HepG2 (cell line): Measurements from ENCODE around the gene TEAD4. TPM values are rescaled to one million over a fixed set of nuclear protein-coding genes. Genes with fewer than 3 reads are reported as not detected.

Experiments used
- ARID5B ChIP-seq: IDR thresholded peaks from 2 replicates; pipeline ENCODE4 v1.4.0; 2020; ENCODE audit warnings: mild to moderate bottlenecking, missing genetic modification reagents
- BRF2 ChIP-seq: sonication (generic); formaldehyde crosslinking; IDR thresholded peaks from 2 replicates; pipeline ENCODE4 v1.8.1; 2022; ENCODE audit warnings: mild to moderate bottlenecking, missing genetic modification reagents
- ERF ChIP-seq: IDR thresholded peaks from 2 replicates; pipeline ENCODE4 v1.6.1; 2018; ENCODE audit warnings: missing biosample characterization, missing genetic modification reagents
- HMGXB4 ChIP-seq, 2 experiments: sonication (generic) in 1 of 2; formaldehyde crosslinking in 1 of 2; IDR thresholded peaks; 2 replicates each; pipeline versions ENCODE4 v1.4.0 to v1.6.1; 2018 to 2020; ENCODE audit warnings: missing genetic modification reagents in 2 of 2, borderline replicate concordance in 1 of 2, low read depth in 1 of 2, mild to moderate bottlenecking in 1 of 2, missing biosample characterization in 1 of 2
- IKZF1 ChIP-seq: fragments of 450-650 bp; IDR thresholded peaks from 2 replicates; pipeline ENCODE4 v1.7.1; 2016
- KDM5A ChIP-seq: fragments of 200-600 bp; sonication (generic); IDR thresholded peaks from 2 replicates; pipeline ENCODE4 v1.7.0; 2018; ENCODE audit warnings: antibody characterized with exemption, mild to moderate bottlenecking, low read length, borderline replicate concordance
- MTA1 ChIP-seq: sonication (generic); formaldehyde crosslinking; IDR thresholded peaks from 2 replicates; pipeline ENCODE4 v1.4.0; 2020; ENCODE audit warnings: missing genetic modification reagents, mild to moderate bottlenecking, borderline replicate concordance
- MXD3 ChIP-seq: IDR thresholded peaks from 2 replicates; pipeline ENCODE4 v1.6.1; 2016; ENCODE audit warnings: mild to moderate bottlenecking, missing biosample characterization, missing genetic modification reagents
- MXD4 ChIP-seq: IDR thresholded peaks from 2 replicates; pipeline ENCODE4 v1.6.1; 2016; ENCODE audit warnings: mild to moderate bottlenecking, missing biosample characterization, missing genetic modification reagents
- RBFOX2 ChIP-seq: fragments of 200-400 bp; formaldehyde crosslinking; IDR thresholded peaks from 2 replicates; pipeline ENCODE4 v1.6.1; 2017; ENCODE audit warnings: low read depth, mild to moderate bottlenecking, low read length
- SNAPC2 ChIP-seq: sonication (generic); formaldehyde crosslinking; IDR thresholded peaks from 2 replicates; pipeline ENCODE4 v1.8.1; 2022; ENCODE audit warnings: mild to moderate bottlenecking, missing genetic modification reagents
- TIGD3 ChIP-seq: sonication (generic); formaldehyde crosslinking; IDR thresholded peaks from 2 replicates; pipeline ENCODE4 v1.5.1; 2020; ENCODE audit warnings: mild to moderate bottlenecking, missing genetic modification reagents, borderline replicate concordance
- ZBTB42 ChIP-seq: sonication (generic); formaldehyde crosslinking; IDR thresholded peaks from 2 replicates; pipeline ENCODE4 v1.5.0; 2020; ENCODE audit warnings: mild to moderate bottlenecking, missing genetic modification reagents
- ZNF503 ChIP-seq: sonication (generic); formaldehyde crosslinking; IDR thresholded peaks from 2 replicates; pipeline ENCODE4 v1.4.0; 2020; ENCODE audit warnings: missing genetic modification reagents
- ZNF629 ChIP-seq: sonication (generic); formaldehyde crosslinking; conservative IDR thresholded peaks from 2 replicates; pipeline ENCODE4 v1.5.0; 2020; ENCODE audit warnings: missing genetic modification reagents
- ZNF670 ChIP-seq: sonication (generic); formaldehyde crosslinking; IDR thresholded peaks from 2 replicates; pipeline ENCODE4 v1.8.0; 2022; ENCODE audit warnings: mild to moderate bottlenecking, missing genetic modification reagents, borderline replicate concordance
- ZNF776 ChIP-seq: sonication (generic); formaldehyde crosslinking; IDR thresholded peaks from 2 replicates; pipeline ENCODE4 v1.4.0; 2020; ENCODE audit warnings: mild to moderate bottlenecking, missing genetic modification reagents
- polyA plus RNA-seq, 8 experiments: library from polyadenylated mRNA; depleted of rRNA in 3 of 8; stranded (reverse) in 7 of 8; unstranded in 1 of 8; fragments of >200 nt; fragmentation: Illumina TruSeq in 4 of 8; extraction: Trizol in 4 of 8; gene quantifications; 2 replicates each; pipeline versions ENCODE4 v1.2.1 to v1.2.3, GENCODE V29; 2011 to 2016; ENCODE audit warnings: low read depth in 4 of 8, missing spikeins in 1 of 8, mixed read lengths in 1 of 8; ENCODE audit not compliant: insufficient read depth in 1 of 8
- total RNA-seq, 5 experiments: library from RNA; depleted of rRNA; stranded (reverse); fragments of >200 nt; fragmentation: Illumina TruSeq; extraction: Trizol; gene quantifications; 2 replicates each; pipeline ENCODE4 v1.2.3, GENCODE V29; 2016; ENCODE audit warnings: low read depth in 1 of 5

Gene TEAD4
- total and polyA plus RNA-seq, 2 of the 13 experiments (the other 11 are each of a cell fraction or from before 2014, with no cell fraction given): 45.0 to 69.4 TPM

- no peak for TF ChIP-seq BRF2
- no peak for TF ChIP-seq SNAPC2 (CRISPR knock-in tag)
- TF ChIP-seq ARID5B (CRISPR knock-in tag): peak; percentile 37; the same call in 1 of the 2 replicates
- TF ChIP-seq ZNF629: no peak
- TF ChIP-seq KDM5A: no peak
- TF ChIP-seq ZNF776 (CRISPR knock-in tag): peak; percentile 92; the same call in 1 of the 2 replicates
- peak; percentile 78 for TF ChIP-seq RBFOX2
- TF ChIP-seq ZBTB42 (CRISPR knock-in tag): 0 out of 2 replicates have a peak, but pooled peaks have one; percentile 57
- no peak for TF ChIP-seq IKZF1
- 0 out of 2 replicates have a peak, but pooled peaks have one; percentile 15 for TF ChIP-seq MXD3 (CRISPR knock-in tag)
- peak; percentile 62; the same call in 1 of the 2 replicates for TF ChIP-seq MTA1 (CRISPR knock-in tag)
- no peak for TF ChIP-seq TIGD3
- peak; percentile 51 to 64; a peak in 3 of 4 replicates for TF ChIP-seq HMGXB4 (CRISPR knock-in tag; IDR thresholded peaks at IDR 0.05; ENCODE audit: borderline replicate concordance in 1 of 2, low read depth in 1 of 2)
- TF ChIP-seq ERF (CRISPR knock-in tag): peak; percentile 39; the same call in 1 of the 2 replicates
- TF ChIP-seq ZNF670 (CRISPR knock-in tag): no peak
- peak; percentile 62 for TF ChIP-seq MXD4
- TF ChIP-seq ZNF503: no peak
Measured at GRCh38 chr12:3076730-3077571, 117.8 kb downstream of the TEAD4 start, which contains the start of gene TSPAN9 (continued).
